ENCODE results near the gene ACSS2.

ACSS2 gene

DNA sequence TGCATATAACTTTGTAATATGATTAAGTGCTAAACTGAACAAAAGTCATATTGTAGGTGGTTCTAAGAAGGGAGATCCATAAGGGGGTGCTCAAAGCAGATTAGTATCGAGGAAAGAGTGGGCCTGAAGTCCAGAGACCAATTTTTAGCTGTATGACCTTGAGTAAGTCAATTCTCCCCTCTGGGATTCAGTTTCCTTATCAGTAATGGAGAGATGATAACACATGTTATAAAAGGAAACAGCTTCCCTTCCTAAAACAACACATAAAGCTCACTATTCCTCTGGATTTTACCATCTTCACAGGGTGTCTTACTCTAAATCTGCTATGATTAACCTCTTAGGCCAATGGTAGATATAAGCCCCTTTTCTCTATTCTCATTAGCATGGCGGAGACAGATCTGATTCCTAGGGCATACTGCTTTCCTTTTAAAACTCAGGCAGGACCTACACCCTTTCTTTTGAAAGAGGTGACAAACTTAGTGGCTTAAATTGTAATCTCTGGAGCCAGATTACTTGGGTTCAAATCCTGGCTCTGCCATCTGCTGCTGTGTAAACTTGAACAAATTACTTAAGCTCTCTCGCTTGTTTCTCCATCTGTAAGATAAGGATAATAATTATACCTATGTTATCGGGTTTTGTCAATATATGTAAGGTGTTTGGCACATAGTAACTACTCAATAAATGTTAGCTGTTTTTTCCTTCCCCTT, 39.5 kb downstream of the ACSS2 start:
- DNase-seq: no peak

DNA sequence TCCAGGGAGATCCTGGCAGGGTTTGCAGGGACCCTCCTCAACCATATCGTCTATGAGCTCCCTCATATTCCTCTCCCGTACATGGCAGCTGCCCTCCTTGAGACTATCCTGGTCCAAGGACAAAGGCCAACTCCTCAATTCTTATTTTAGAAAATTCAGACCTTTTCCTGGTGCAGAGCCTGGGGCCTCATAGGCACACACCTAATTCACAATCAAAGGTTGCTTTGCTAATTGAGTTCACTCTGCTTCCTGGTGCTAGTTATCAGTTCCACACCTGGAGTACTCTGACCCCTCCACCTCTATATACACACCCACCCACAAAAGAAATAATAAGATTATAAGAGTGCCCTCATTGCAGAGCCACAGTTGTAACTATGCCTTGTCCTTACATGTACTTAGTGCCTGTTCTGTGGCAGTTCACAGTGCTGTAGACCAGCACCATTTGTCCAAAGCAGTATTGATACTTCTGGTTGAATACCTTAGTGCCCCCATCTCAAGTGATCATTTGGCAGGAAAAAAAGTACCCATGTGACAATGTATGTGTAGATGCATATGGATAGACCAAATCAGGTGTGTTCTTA, 40.5 kb downstream of the ACSS2 start:
- DNase-seq: no peak

DNA sequence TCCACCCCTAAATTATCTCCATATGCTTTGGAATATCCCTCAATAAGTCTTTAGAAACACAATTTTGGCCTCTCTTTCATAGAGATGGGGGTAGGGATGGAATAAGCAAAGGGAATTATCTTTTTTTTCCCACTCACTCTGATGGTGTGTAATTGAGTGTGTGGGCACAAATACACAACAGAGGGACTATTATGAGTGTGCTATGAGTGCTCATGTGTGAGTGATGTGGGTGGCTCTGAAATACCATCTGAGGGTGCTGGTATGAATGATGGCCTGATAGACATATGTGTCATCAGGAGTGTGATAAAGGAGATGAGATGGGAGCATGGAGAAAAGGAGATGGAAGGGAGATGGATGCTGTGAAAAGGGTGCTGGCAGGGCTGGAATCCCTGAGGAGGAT, 43.6 kb downstream of the ACSS2 start:
- DNase-seq: no peak

DNA sequence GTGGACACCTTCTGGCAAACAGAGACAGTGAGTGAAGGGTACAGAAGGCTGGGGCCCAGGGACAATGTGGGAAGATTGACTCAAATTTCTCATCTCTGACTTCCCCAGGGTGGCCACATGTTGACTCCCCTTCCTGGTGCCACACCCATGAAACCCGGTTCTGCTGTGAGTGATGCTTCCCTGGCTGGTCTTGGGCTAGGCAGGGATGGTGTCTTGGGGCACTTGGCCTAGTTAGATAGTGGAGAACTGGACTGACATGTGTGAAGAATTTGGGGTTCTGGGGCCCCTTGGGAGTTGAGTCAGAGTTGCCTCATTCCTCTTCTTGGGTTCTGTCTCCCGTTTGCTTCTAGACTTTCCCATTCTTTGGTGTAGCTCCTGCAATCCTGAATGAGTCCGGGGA, 45.0 kb downstream of the ACSS2 start:
- DNase-seq: no peak

DNA sequence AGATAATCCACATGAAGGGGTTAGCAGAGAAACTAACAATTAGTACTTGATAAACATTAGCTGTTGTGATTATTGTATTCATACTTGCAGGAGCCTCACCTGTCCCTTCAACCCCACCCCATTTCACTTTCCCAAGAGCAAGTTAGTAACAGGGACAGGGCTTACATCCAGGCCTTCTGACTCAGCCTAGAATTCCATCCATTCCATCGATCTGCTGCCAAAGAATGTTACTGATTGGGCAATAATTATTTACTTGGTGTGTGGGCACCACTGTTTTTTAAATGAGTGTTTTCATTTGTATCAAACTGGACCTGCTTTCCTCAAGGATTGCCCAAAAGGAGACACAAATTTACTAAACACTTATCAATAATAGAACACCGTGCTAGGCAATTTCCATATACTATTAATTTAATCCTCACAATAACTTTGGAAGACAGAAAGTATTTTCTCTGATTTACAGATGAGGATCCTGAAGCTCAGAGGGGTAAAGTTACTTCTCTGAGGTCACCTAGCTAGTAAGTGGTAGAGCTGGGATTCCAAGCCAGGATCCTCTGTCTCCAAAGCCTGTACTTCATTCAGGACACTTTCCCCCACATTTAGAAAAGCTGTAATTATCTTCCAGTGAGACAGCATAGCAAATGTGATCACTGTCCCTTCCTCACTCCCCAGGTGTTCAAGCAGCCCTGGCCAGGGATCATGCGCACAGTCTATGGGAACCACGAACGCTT, 46.4 kb downstream of the ACSS2 start:
- no peak for DNase-seq

DNA sequence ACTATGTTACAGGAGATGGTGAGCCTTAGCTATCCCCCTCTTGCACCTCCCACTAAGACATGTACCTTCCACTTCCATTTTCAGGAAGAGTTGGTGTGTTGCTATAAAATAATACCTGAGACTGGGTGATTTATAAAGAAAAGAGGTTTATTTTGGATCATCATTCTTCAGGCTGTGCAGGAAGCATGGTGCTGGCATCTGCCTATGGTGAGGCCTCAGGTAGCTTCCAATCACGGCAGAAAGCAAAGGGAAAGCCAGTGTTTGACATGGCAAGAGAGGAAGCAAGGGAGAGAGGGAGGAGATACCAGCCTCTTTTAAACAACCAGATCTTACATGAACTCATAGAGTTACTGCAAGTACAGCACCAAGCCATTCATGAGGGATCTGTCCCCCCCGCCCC, 47.0 kb downstream of the ACSS2 start:
- DNase-seq: no peak

DNA sequence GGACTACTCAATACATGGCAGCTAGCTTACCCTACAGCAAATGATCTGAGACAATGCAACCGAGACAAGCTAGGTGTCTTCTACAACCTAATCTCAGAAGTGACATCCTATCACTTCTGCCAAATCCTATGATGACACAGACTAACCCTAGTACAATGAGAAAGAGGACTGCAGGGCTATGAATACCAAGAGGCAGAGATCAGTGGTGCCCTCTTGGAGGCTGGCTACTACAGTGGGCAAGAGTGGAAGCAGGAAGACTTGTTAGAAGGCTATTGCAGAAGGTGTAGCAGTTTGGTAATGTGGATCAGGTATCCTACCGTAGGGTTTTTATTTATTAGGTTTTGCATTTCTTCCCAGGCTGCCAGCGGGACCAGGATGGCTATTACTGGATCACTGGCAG, 48.9 kb downstream of the ACSS2 start:
- DNase-seq: no peak

DNA sequence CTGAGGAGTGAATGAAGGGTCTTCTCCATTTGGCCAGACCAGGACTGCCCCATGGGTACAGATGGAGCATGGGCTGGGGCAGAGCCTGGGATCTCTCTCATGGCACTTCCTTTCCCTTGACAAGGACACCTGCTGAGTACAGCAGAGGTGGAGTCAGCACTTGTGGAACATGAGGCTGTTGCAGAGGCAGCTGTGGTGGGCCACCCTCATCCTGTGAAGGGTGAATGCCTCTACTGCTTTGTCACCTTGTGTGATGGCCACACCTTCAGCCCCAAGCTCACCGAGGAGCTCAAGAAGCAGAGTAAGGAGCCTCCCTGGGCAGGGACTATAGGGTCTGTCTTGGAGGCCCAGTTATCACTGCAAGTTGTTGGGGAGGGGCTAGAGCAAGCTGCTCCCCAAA, 49.6 kb downstream of the ACSS2 start:
- no peak for DNase-seq

DNA sequence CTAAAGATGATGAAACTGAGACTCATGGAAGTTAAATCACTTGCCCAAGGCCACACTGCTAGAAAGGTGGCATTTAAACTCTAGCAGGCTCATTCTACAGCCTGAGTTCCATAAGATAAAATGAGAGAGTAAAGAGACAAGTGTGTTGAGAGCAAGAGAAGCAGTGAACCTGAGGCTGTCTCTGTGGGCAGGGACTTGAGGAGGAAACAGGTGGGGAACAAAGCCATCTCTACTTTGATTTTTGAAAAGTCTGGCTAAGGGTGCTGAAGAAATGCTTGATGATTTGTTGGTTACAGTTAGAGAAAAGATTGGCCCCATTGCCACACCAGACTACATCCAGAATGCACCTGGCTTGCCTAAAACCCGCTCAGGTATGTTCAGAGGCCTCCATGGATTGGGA, 50.2 kb downstream of the ACSS2 start:
- DNase-seq: no peak

DNA sequence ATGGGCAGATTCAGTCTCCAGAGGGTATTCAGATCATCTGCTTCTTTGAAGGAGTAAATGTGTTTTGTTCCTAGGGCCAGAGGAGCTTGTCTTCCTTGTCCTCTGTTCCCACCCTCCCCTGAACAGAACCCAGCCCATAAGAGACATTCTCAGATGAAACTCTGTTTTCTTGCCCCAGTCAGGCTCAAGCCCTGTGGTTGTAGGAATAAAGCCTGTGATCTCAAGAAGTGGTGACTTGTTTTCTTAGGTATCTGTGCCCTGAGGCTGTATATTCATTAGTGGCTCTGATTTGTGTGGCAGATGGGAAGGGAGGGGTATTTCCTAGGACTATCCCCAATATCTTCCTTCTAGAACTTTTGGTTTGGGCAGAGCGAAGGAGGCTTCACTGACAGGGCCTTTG, 51.3 kb downstream of the ACSS2 start:
- DNase-seq: no peak

DNA sequence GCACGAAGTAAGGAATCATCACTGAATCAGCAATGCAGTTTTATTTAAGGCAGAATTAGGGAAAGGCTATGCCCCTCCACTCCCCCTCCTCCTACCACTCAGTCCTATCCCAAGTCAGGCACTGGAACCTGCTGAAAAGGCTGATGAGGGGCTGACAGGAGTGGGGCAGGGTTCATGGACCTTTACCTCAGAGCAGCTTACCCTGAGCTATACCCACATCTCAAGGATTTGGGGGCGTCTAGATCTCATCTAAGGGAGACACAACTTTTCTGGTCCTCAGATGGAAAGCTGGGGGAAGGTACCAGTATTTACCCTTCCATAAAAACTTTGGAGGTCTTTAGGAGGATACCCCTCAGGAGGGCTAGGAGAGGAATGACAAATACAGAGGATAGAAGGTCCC, 52.0 kb downstream of the ACSS2 start:
- no peak for DNase-seq

DNA sequence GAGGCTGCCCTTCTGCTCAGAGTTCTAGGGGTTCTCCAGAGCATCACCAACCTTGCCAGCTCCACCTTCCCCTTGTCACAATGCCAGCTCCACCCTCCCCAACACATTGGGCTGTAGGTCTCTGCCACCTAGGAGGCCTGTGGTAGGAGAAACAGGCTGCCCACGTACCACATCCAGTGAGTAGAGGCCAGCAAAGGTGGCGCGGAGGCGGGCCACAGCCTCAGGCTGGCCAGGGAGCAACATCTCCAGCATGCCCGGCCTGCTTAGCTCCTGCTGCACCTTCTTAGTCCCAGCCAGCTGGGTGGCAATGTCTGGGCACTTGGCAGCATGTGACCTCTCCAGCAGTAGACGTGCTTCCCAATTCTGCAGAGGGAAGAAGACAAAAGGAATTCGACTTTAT, 55.4 kb downstream of the ACSS2 start:
- no peak for DNase-seq

DNA sequence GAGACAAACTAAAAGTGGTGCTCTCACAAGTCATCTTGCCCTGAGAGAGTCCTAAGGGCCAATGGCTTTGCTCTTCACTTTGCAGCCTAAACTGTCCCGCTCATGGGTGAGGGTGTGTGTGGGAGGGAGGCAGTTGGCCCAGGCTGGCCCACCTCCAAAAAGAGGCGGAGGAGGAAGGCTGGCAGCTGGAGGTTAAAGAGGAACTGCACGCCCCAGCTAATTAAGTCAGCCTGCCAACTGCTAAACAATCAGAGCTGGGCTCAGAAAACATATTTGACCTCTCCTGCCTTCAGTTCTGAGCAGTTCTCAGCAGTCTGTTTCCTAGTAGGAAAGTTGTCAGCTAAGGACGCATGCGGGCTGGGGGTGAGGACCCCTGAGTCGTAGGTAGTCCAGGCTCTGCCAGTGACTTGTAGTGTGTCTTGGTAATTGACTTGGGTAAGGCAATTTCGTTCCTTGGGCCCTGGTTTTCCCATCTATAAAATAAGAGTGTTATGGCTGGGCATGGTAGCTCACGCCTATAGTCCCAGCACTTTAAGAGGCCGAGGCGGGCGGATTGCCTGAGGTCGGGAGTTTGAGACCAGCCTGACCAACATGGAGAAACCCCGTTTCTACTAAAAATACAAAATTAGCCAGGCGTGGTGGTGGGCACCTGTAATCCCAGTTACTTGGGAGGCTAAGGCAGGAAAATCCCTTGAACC, 62.2 kb downstream of the ACSS2 start:
- DNase-seq: peak; percentile 93

DNA sequence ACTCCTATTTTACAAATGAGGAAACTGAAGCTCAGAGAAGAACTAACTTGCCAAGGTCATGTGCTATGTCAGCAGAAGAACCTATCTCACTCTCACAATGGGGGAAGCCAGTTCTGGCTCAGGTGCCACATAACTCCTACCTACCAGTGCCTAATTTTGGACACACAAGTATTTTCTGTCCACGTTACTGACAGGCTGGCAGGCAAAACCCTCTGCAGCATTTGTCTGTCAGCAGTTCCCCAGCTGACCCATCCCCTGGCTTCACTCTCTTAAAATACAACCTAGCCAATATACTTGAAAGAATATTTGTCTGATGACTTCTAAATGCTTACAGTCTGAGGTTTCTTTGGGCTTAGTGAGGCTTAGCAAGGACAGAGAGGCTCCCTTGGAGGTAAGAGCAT, 63.7 kb downstream of the ACSS2 start:
- DNase-seq: peak; percentile 92

DNA sequence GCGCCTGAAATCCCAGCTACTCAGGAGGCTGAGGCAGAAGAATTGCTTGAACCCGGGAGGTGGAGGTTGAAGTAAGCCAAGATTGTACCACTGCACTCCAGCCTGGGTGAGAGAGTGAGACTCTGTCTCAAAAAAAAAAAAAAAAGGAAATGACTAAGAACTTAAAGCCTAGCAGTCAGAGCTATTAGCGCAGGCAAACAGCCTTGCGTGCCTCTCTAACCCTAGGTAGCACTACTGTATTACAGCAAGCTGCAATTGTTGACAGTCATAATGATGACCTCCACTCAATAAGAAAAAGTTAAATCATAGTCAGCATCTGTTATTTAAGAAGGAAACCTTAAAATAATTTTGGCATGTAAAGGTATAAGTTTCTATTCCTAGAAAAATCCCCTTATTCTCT, 64.8 kb downstream of the ACSS2 start:
- peak; percentile 43 for DNase-seq

DNA sequence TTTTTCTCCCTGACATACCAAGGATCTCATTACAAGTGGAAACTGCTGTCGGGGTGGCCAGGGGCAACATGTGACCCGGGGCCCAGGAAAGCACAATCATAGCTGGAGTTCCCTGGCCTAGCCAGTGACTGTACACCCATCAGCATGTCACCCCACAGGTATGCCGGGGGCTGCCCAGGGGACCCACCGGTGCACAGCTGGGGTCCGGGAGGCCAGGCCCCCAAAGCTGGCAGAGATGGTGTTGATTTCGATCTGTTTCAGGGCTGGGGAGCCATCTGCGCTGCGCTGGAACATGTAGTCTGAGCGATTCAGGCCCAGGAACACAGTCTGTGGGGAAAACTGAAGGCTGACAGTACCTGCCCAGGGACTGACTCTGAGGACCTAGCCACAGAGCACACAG, 65.9 kb downstream of the ACSS2 start:
- no peak for DNase-seq

DNA sequence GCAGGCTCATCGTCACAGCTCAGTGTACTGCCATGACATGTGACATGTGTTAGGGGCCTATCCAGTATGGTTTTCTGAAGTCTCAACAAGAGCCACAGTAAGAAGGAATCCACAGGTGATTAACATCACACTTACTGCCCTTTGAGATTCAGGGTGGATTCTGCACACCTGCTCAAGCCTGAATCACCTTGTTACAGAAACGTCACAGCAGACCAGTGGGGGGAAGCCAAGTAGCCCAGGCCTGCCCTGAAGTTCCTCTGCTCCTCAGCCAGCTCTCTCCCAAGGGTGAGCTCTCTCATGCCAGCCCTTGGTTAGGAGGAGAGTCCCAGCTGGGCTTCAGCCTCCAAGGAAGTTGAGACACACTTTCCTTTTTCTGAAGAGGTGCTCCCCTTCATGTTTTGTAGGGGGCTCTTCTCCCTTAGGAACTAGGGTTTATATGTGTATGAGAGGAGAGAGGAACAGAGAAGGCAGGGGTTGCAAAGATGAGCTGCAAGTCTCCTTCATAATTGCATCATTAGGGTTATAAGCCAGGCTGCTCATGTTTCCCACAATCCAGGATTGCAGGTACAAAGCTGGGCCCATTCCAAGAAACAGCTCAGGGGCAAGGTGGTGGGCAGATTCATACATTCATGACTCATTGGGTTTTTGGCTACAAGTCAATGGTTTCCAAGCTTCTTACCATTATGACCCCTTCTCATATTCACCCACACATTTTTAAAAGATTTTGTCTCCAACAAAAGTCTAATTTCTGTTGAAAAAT, 67.6 kb downstream of the ACSS2 start:
- no peak for DNase-seq

DNA sequence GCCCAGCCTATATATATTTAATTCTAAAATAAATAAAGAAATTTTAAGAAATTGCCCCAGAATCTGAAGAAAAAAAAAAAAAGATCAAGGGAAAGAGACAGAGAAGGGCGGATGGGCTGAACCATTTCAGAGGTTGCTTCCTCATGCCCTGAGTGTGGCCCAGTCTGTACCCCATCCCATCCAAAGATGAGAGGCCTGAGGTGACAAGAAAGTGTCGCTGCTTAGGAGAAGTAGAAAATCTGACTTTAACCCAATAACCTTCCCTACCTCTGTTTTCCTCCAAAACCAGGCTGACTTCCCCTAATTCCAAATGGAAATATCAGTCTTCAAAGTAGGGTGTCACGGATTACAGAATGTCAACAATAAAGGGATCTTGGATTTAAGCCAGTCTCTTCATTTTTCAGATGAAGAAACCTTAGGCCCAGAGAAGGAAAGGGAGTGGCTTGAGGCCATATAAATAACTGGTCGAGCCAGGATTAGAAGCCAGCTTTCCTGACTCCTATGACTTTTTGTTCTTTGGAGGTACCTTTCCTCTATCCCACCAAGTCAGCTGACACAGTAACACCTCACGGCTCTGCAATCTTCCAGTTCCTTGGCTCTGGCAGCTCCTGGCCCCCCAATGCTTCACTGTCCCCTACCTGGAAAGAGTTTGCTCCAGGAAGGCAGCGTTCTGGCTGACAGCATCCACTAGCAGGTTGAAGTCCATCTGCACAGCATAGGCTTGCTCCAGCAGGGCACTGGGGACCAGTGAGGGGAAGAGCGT, 69.1 kb downstream of the ACSS2 start:
- DNase-seq: no peak

DNA sequence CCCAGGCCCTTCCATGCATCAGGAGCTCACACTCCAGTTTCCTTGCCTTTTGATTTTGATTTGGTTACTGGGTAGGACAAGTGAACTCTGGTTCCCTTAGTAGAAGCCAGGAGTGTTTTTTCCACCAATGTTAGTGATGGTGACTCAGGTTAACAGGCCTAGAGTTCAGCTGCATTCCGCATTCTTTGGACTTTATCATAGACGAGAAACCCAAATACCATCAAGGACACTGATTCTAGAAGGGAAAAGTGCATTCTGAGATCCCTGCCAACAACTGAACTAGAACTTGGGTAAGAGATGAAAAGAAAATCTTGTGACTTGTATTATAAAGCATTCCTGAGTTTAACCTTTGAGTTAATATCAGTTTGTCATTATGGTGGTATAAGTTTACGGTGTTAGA, 70.2 kb downstream of the ACSS2 start:
- no peak for DNase-seq

DNA sequence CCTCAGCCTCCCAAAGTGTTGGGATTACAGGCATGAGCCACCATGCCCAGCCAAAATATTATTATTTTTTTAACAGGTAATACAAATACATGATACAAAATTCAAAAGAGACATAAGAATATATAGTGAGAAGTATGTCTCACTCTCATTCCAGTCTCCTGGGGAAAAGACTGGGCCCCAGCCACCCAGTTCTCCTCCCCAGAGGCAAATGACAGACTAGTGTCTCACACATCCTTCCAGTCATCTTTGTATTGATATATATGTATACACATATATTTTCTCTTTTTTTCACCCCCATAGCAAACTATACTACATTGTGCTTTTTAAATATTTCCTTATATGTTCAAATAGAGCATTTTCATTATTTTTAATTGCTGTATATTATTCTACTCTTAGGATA, 70.9 kb downstream of the ACSS2 start:
- DNase-seq: no peak

DNA sequence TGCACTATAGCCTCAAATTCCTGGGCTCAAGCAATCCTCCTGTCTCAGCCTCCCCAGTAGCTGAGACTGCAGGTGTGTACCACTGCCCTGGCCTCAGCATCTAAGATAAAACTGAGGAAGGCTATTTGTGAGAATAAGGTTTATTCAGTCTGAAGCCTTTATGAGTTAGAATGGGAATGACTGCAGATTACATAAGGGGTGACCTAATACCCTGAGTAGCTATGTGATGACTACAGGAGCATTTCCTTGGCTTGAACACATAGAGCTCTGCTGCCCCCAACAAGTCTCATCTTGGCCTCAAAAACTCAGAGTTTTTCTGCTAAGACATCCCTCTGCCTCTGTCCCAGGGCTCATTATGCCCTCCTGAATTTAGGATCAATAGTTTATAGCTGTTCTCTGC, 71.6 kb downstream of the ACSS2 start:
- DNase-seq: no peak

DNA sequence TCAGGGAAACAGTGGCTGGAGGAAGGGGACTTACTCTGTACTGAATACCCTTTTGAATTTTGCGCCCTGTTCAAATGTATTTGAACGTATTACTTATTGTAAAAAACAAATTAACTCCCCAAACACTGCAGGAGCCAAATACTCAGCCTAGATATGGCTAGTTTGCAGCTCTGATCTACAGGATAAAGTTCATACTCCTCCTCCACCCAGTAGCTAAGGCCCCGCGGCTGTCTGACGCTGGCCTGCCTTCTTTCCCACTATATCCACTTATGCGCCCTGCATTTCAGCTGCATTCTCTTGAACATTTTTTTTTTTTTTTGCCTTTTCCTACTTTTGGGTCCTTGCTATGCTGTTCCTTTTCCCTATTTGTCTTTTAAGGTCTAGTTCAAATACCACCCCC, 72.7 kb downstream of the ACSS2 start:
- no peak for DNase-seq

Data from RPMI8226 (cell line).